GM12878 (cell line): Measurements from ENCODE around the gene GSE1. TPM values are rescaled to one million over a fixed set of nuclear protein-coding genes. Genes with fewer than 3 reads are reported as not detected.

Source experiments
- ATAC-seq: fragments of 200-7000 bp; cut with Tn5 transposase; 3 replicates; pipeline ENCODE4 v1.9.1; 2020; ENCODE audit warnings: mild to moderate bottlenecking, moderate library complexity
- BruUV-seq: library from RNA; stranded (reverse); fragments of 400-500 nt; replicated peaks from 2 replicates; lab custom pipeline; 2021; lab: Mats Ljungman, UMichigan
- CTCF ChIA-PET: fragments of 300-600 bp; sonication (Branson Sonifier 250); formaldehyde crosslinking; extraction: SDS; loops from one replicate; lab custom pipeline; 2021; ENCODE audit warnings: inconsistent platforms; lab: Yijun Ruan, JAX
- POLR2A ChIA-PET: fragments of 350-600 bp; formaldehyde crosslinking; extraction: SDS; loops from one replicate; lab custom pipeline; 2021; ENCODE audit warnings: inconsistent platforms; lab: Charles Lee
- RAD21 ChIA-PET: fragments of 300-600 bp; sonication (Branson Sonifier 250); formaldehyde crosslinking; loops from one replicate; lab custom pipeline; 2023; ENCODE audit warnings: antibody characterized with exemption; ENCODE audit not compliant: unreplicated experiment; lab: Charles Lee
- SMC1A ChIA-PET: fragments of 300-600 bp; sonication (Branson Sonifier 250); formaldehyde crosslinking; loops from one replicate; lab custom pipeline; 2023; ENCODE audit not compliant: unreplicated experiment, uncharacterized antibody; lab: Charles Lee
- DNase-seq: peaks from one replicate; pipeline ENCODE4 v3.0.0-alpha.2; 2011; ENCODE audit warnings: low read depth, low spot score
- FAIRE-seq: peaks from 3 replicates; lab custom pipeline; 2011; peaks lifted over from hg19 to GRCh38; lab: Jason Lieb, UNC
- H2AFZ ChIP-seq: 2 replicates; pipeline ENCODE4 v1.6.0; 2011; ENCODE audit warnings: low read depth, low read length, control low read depth; ENCODE audit not compliant: control insufficient read depth
- H3K27ac ChIP-seq: 2 replicates; pipeline ENCODE4 v1.5.1; 2011; ENCODE audit warnings: control low read depth; ENCODE audit not compliant: control insufficient read depth, insufficient read depth
- H3K27me3 ChIP-seq, 2 experiments: replicated peaks in 1 of 2; 2 replicates each; pipeline versions ENCODE4 v1.6.0 to v1.6.1; 2011; ENCODE audit warnings: low read length in 1 of 2; ENCODE audit not compliant: control insufficient read depth in 2 of 2, insufficient read depth in 2 of 2
- H3K36me3 ChIP-seq, 2 experiments: 2 replicates each; pipeline ENCODE4 v1.5.1; 2011; ENCODE audit warnings: low read length in 1 of 2; ENCODE audit not compliant: control insufficient read depth in 2 of 2, insufficient read depth in 2 of 2
- H3K4me1 ChIP-seq: 2 replicates; pipeline ENCODE4 v1.6.1; 2011; ENCODE audit warnings: mild to moderate bottlenecking, low read length, moderate library complexity, mixed read lengths; ENCODE audit not compliant: control insufficient read depth, insufficient read depth
- H3K4me2 ChIP-seq: 2 replicates; pipeline ENCODE4 v1.6.0; 2011; ENCODE audit warnings: control low read depth; ENCODE audit not compliant: control insufficient read depth, insufficient read depth
- H3K4me3 ChIP-seq: fragments of 200-600 bp; sonication (generic); 2 replicates; pipeline ENCODE4 v1.5.1; 2016
- H3K79me2 ChIP-seq: 2 replicates; pipeline ENCODE4 v1.6.0; 2011; ENCODE audit warnings: low read length; ENCODE audit not compliant: control insufficient read depth, insufficient read depth
- H3K9ac ChIP-seq: 2 replicates; pipeline ENCODE4 v1.8.0; 2011; ENCODE audit warnings: low read length, control low read depth, mixed read lengths; ENCODE audit not compliant: control insufficient read depth, insufficient read depth
- H3K9me3 ChIP-seq: replicated peaks from 3 replicates; pipeline ENCODE4 v1.5.1; 2011; ENCODE audit warnings: mild to moderate bottlenecking, low read length; ENCODE audit not compliant: control insufficient read depth, insufficient read depth
- H4K20me1 ChIP-seq: 2 replicates; pipeline ENCODE4 v1.6.0; 2011; ENCODE audit not compliant: control insufficient read depth, insufficient read depth
- ATF7 ChIP-seq: fragments of 450-650 bp; IDR thresholded peaks from 2 replicates; pipeline ENCODE4 v1.6.1; 2016; ENCODE audit warnings: low read depth, mild to moderate bottlenecking
- CTCF ChIP-seq, 3 experiments: IDR thresholded peaks in 2 of 3; conservative IDR thresholded peaks in 1 of 3; 2 replicates each; pipeline ENCODE4 v1.5.1; 2011; ENCODE audit warnings: low read depth in 3 of 3, low read length in 3 of 3, mild to moderate bottlenecking in 3 of 3, control low read depth in 2 of 3, moderate library complexity in 2 of 3, inconsistent platforms in 1 of 3, mixed read lengths in 1 of 3; ENCODE audit not compliant: control insufficient read depth in 2 of 3, insufficient read depth in 1 of 3; ENCODE audit errors: extremely low read depth in 1 of 3
- GABPA ChIP-seq: IDR thresholded peaks from 2 replicates; pipeline ENCODE4 v1.6.1; 2014; ENCODE audit warnings: antibody characterized with exemption, low read depth, mild to moderate bottlenecking, inconsistent platforms
- NR2F1 ChIP-seq: fragments of 450-650 bp; conservative IDR thresholded peaks from 2 replicates; pipeline ENCODE4 v1.6.1; 2017; ENCODE audit warnings: mild to moderate bottlenecking
- POLR2AphosphoS2 ChIP-seq: IDR thresholded peaks from 2 replicates; pipeline ENCODE4 v1.6.1; 2011; ENCODE audit warnings: low read depth, mild to moderate bottlenecking, low read length, improper control_type of control experiment, moderate library complexity
- RUNX3 ChIP-seq: IDR thresholded peaks from 2 replicates; pipeline ENCODE4 v1.6.1; 2012; ENCODE audit warnings: low read length, inconsistent platforms
- ZBTB11 ChIP-seq: fragments of 450-650 bp; formaldehyde crosslinking; IDR thresholded peaks from 2 replicates; pipeline ENCODE4 v1.5.0; 2022; ENCODE audit warnings: mild to moderate bottlenecking, missing genetic modification characterization
- WGBS: methylation state at CpG from one replicate; pipeline ENCODE4 v1.1.6; 2016; ENCODE audit warnings: low lambda C conversion rate; ENCODE audit not compliant: insufficient replicate concordance, insufficient coverage; ENCODE audit errors: missing lambda C conversion rate; 5-methylcytosine and 5-hydroxymethylcytosine counted together
- in situ Hi-C: fragments of 300-500 bp; cut with MboI; formaldehyde crosslinking; loops from 9 replicates; pipeline ENCODE4 v1.14.3; 2018; ENCODE audit warnings: mixed read lengths
- intact Hi-C: fragments of 100-400 bp; cut with micrococcal nuclease; formaldehyde crosslinking; loops from one replicate; pipeline ENCODE4 v1.14.2; 2022; ENCODE audit not compliant: unreplicated experiment
- polyA plus RNA-seq, 11 experiments: library from polyadenylated mRNA; depleted of rRNA in 4 of 11; unstranded in 6 of 11; stranded (reverse) in 5 of 11; fragments of >200 nt; fragmentation: Nextera tagmentation in 4 of 11; fragmentation: Illumina TruSeq in 1 of 11; extraction: Ambion mirVana in 4 of 11; extraction: Trizol in 1 of 11; gene quantifications; 1 replicate in 1 of 11; 2 replicates in 10 of 11; pipeline versions ENCODE4 v1.2.1 to v1.2.3, GENCODE V29; 2011 to 2016; ENCODE audit warnings: inconsistent platforms in 2 of 11, missing spikeins in 2 of 11, low read depth in 1 of 11
- total RNA-seq, 4 experiments: library from RNA; depleted of rRNA in 3 of 4; stranded (reverse); fragments of >200 nt in 3 of 4; fragmentation: Illumina TruSeq in 1 of 4; extraction: Trizol in 1 of 4; gene quantifications; 2 replicates each; pipeline versions ENCODE4 v1.2.1 to v1.2.3, GENCODE V29; 2013 to 2021

Gene GSE1
- total and polyA plus RNA-seq, 10 of the 15 experiments (the other 5 are each of a cell fraction or from before 2014, with no cell fraction given), result 4.6 to 58.7 (median 18.2) TPM

GRCh38 chr16:85631802-85632393 lies 18.8 kb downstream of the GSE1 start:
- H3K4me2 ChIP-seq, result no peak overlapping the region
- DNase-seq (no peak), FAIRE-seq (no peak), ATAC-seq (no peak)
- H3K36me3 ChIP-seq, result peaks cover 6 to 39% of the 10 kb centered on the region in 2 experiments; a peak in 3 of 4 replicates
- no peak for TF ChIP-seq ZBTB11 (CRISPR knock-in tag)
- TF ChIP-seq POLR2AphosphoS2, result no peak
- TF ChIP-seq RUNX3, result no peak
- TF ChIP-seq GABPA, result no peak
- no peak for TF ChIP-seq ATF7
- 0 out of 6 replicates have a peak, but pooled peaks of 2 of the 3 experiments have one; percentile 4 to 5 for TF ChIP-seq CTCF (IDR thresholded peaks at IDR 0.05 in 2 of 3, conservative IDR thresholded peaks at IDR 0.05 in 1 of 3; ENCODE audit: control insufficient read depth in 2 of 3, extremely low read depth in 1 of 3, insufficient read depth in 1 of 3, low read depth in 3 of 3, low read length in 3 of 3)
- TF ChIP-seq NR2F1, result no peak
- H3K4me3 ChIP-seq, result no peak overlapping the region
- no peaks in the 10 kb centered on the region for H3K4me1 ChIP-seq
- peaks cover 8% of the 10 kb centered on the region; the same call in 1 of the 2 replicates for H4K20me1 ChIP-seq
- H3K27ac ChIP-seq, result no peak overlapping the region
- no TSS peak for BruUV-seq
- ChIA-PET POLR2A (no interaction called here), RAD21 (interaction anchor here (1.1 kb wide), 1 partner anchor 19 kb away, joined by 3 read pairs; the partner anchor contains the start of gene GSE1), SMC1A (no interaction called here), CTCF (interaction anchor here (1.0 kb wide), 1 partner anchor 190 kb away, joined by 3 read pairs; no protein-coding TSS in a partner anchor)
- intact Hi-C loops (no loop called here), in situ Hi-C loops (no loop called here)
- 92% methylated on average over 27 of the region's 27 CpGs for WGBS
- no peak overlapping the region for H3K9ac ChIP-seq
- H3K9me3 ChIP-seq, result peaks cover 15% of the 10 kb centered on the region; the same call in 2 of the 3 replicates
- no peak overlapping the region for H2AFZ ChIP-seq
- H3K27me3 ChIP-seq, result no peaks in the 10 kb centered on the region
- peaks cover 33% of the 10 kb centered on the region for H3K79me2 ChIP-seq
